Measurements from ENCODE around the gene RASAL2. TPM values are rescaled to one million over a fixed set of nuclear protein-coding genes. Genes with fewer than 3 reads are reported as not detected.

The RASAL2 gene
- total and polyA plus RNA-seq, 9 of the 15 experiments (the other 6 are each of a cell fraction or from before 2014, with no cell fraction given), result 0.13 to 1.0 (median 0.62) TPM

GRCh38 chr1:178064191-178064821 lies 29.6 kb upstream of the RASAL2 start:
- BruUV-seq (replicated peaks), result no TSS peak
- in situ Hi-C loops (cut with MboI), result no loop called here
- no peak overlapping the region for H3K4me3 ChIP-seq
- intact Hi-C loops (cut with micrococcal nuclease), result no loop called here
- CTCF ChIA-PET (ENCODE audit: low intra/inter-chr PET ratio), result no interaction called here
- H3K4me1 ChIP-seq (replicated peaks in 1 of 2; ENCODE audit: control insufficient read depth in 2 of 2, insufficient read depth in 2 of 2, low read length in 2 of 2), result no peaks in the 10 kb centered on the region
- POLR2A ChIA-PET, result no interaction called here
- FAIRE-seq (no peak), DNase-seq (ENCODE audit: extremely low read depth in 1 of 4, low spot score in 3 of 4) (no peak), ATAC-seq (no peak)
- H3K4me2 ChIP-seq (ENCODE audit: insufficient read depth, low read length), result no peak overlapping the region
- H4K20me1 ChIP-seq (replicated peaks; ENCODE audit: control insufficient read depth, insufficient read depth, low read length), result no peaks in the 10 kb centered on the region
- H3K9ac ChIP-seq (ENCODE audit: insufficient read depth in 1 of 2, low read depth in 2 of 2, low read length in 2 of 2), result no peak overlapping the region
- H3K9me3 ChIP-seq (replicated peaks; ENCODE audit: control insufficient read depth, insufficient read depth, low read depth, low read length), result no peaks in the 10 kb centered on the region
- H3K27ac ChIP-seq (ENCODE audit: extremely low read depth, low read depth, low read length), result no peak overlapping the region
- no peaks in the 10 kb centered on the region for H3K36me3 ChIP-seq (ENCODE audit: control insufficient read depth, insufficient read depth, low read length)
- no peaks in the 10 kb centered on the region for H3K27me3 ChIP-seq (ENCODE audit: control insufficient read depth in 2 of 2, insufficient read depth in 2 of 2, low read length in 2 of 2)
- no peaks in the 10 kb centered on the region for H3K9me1 ChIP-seq (ENCODE audit: control insufficient read depth, insufficient read depth, low read length)
- no peaks in the 10 kb centered on the region for H3K79me2 ChIP-seq (ENCODE audit: control insufficient read depth, insufficient read depth, low read length)
- 1% methylated on average over 8 of the region's 8 CpGs for WGBS (ENCODE audit: insufficient coverage, low coverage, missing lambda C conversion rate)
- H2AFZ ChIP-seq (ENCODE audit: low read depth, low read length), result no peak overlapping the region
- TF ChIP-seq TAF1 (IDR thresholded peaks at IDR 0.05; ENCODE audit: control insufficient read depth, extremely low read depth, insufficient read depth, low read length, severe bottlenecking) (no peak), ZNF57 (CRISPR knock-in tag; IDR thresholded peaks at IDR 0.05) (no peak), RBM34 (IDR thresholded peaks at IDR 0.05; ENCODE audit: borderline replicate concordance, insufficient read depth, low read length) (no peak), SP2 (IDR thresholded peaks at IDR 0.05; ENCODE audit: extremely low read depth, low read depth, low read length, poor library complexity, severe bottlenecking) (no peak), ZNF507 (tag; conservative IDR thresholded peaks at IDR 0.05) (no peak), DLX4 (CRISPR knock-in tag; IDR thresholded peaks at IDR 0.05) (no peak), HMG20A (CRISPR knock-in tag; conservative IDR thresholded peaks at IDR 0.05) (no peak), SOX6 (IDR thresholded peaks at IDR 0.05) (no peak), BDP1 (IDR thresholded peaks at IDR 0.05; ENCODE audit: insufficient read depth, insufficient read length) (no peak), MECOM (CRISPR knock-in tag; IDR thresholded peaks at IDR 0.05) (no peak), ZBTB40 (IDR thresholded peaks at IDR 0.05) (no peak), ZBTB40 (CRISPR knock-in tag; IDR thresholded peaks at IDR 0.05) (no peak), NR2C1 (IDR thresholded peaks at IDR 0.05) (no peak), NR2C1 (tag; IDR thresholded peaks at IDR 0.05) (no peak), ZNF239 (CRISPR knock-in tag; IDR thresholded peaks at IDR 0.05) (no peak)

Data from K562 (cell line).